Kidney glomerular epithelial cell (primary cell): ENCODE data around the gene NKIRAS2.

ENCODE experiments used
- DNase-seq: peaks from one replicate; lab custom pipeline; 2025; lab: John Stamatoyannopoulos, UW

NKIRAS2 gene

GRCh38 chr17:42056635-42057034 lies 36.7 kb downstream of the NKIRAS2 start:
- DNase-seq = no peak

DNA sequence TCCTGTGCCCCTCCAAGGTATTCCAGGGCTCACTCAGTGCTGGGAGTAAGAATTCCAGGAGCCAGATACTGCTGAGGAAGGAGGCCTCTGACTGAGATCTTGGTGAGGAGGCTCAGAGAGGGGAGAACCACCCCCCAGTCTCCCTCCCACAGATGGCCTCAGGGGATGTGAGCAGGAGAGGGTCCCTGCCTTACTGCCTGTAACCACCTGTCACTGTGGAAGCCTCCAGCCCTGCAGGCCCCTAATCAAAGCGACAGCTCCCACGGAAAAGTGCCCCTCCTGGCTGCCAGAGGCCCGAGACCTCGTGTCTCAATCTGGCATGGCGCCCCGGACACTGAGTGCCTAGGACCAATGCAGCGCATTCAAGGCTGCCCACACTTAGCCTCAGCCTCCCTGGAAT lies 38.2 kb downstream of the NKIRAS2 start:
- DNase-seq = no peak

- no peak for DNase-seq
Observed at GRCh38 chr17:42059815-42060214, 39.9 kb downstream of the NKIRAS2 start.

DNA sequence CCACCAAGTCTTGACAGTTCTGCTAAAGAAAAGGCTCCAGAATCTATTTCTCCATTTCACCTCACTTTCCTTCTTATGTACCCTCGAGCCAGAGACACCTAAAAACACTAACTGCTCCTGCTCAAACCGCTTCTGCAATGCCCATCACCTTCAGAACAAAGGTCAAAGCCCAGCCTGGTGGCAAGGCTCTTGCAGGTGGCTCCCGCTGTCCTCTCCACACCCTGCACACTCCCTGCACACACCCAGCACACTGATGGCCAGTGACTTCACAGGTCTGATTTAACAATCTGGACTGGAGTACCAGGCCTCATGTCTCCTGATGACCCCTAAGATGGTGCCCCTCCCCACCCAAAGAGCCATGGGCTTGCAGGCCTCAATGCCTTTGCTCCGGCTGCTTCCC lies 40.3 kb downstream of the NKIRAS2 start:
- no peak for DNase-seq

- no peak for DNase-seq
Observed at GRCh38 chr17:42061646-42062487, 42.0 kb downstream of the NKIRAS2 start.

DNA sequence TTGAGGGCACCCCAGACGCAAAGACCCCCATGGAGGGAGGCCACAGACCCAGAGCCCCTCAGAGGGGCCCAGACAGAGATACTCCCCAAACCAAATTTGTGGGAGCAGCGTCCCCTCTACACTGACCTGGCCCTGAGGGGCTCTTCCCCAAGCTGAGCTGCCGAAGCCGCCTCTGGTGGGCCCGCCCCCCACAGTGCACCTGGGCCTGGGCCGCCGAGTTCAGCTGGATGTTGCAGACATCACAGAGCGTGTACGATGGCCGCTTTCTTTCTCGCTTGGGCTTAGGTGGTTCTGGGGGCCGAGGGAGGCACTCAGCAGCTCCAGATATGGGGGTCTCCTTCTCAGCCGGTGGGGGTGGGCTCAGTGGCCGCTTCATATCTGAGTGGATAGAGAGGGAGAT lies 42.8 kb downstream of the NKIRAS2 start:
- no peak for DNase-seq

DNA sequence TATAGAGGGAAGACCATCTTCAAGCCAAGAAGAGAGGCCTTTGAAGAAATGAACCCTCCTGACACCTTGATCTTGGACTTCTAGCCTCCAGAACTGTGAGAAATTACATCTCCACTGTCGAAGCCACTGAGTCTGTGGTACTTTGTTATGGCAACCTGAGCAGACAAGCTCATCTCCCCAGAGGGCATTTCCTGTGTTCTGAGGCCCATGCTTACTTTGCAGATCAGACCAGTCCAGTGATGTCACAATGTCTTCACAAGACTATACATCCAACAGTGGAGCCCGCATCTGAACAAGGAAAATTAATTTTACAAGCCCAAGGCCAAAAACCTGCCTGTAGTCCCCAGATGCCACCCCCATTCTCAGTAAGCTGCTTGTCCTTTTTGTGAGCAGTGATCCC lies 45.3 kb downstream of the NKIRAS2 start:
- DNase-seq = no peak

GRCh38 chr17:42067371-42068091 lies 47.6 kb downstream of the NKIRAS2 start:
- no peak for DNase-seq

GRCh38 chr17:42068979-42069378 lies 49.1 kb downstream of the NKIRAS2 start:
- no peak for DNase-seq

DNA sequence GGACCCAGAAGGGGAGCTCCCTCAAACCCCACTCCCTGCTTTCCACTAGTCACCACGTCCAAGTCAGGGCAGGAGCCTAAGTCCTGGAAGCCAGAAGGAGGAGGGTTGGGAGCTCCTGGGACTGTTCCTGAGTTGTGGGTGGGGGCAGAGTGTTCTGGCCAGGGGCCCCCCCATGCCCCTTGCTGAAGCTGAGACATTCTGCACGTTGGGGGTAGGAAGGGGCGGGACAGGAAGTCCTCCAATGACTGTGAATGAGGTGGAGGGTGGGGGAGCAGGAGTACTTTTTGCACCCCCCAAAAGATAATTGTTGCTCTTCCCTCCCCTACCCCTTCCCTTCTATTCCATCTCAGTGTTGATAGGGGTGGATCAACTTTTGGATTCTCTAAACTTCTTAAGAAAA lies 51.9 kb downstream of the NKIRAS2 start:
- no peak for DNase-seq

DNA sequence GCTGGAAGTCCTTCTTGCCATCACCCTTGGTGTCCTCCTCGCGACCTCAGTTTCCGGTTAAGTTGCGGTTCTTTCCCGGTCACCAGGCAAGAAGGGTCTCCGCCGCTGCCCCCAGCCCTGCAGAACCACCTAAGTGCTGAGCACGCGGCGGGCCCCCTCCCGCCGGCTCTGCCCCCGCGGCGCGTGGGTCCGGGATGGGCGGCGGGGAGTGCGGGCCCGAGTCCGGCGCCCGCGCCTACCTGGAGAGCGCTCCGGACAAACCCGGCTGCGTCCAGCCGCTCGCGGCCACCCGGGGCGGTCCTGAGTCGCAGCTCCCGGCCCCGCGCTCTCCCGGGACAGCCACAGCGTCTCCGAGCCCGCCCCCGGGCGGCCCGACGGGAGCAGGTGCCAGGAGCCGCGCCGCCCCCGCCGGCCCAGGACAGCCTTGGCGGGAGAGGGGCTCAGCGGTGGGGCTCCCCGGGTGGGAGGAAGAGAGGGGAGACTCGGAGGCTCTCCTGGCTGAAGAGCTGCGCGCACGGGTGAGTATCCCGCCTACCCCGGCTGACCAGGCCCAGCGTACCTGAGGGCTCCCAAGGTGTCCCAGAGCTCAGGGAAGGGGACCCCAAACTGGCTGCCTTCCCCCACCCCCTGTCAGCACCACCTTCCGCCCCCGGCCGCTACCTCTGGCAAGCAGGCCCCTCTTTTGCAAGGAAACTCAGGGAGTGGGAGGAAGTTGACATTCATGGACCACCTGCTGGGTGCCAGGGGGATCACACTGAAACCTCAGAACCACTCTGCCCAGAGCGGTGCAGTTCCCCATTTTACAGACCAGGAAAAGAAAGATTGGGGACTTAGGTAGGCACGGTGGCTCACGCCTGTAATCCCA lies 52.7 kb downstream of the NKIRAS2 start:
- no peak for DNase-seq
